GM19023 (cell line): ENCODE results near the gene NEK6.

ENCODE experiments used
- ATAC-seq: cut with Tn5 transposase; IDR thresholded peaks from one replicate; pipeline ENCODE4 v1.9.1; 2021; ENCODE audit warnings: mild to moderate bottlenecking, moderate library complexity; ENCODE audit not compliant: unreplicated experiment

Gene NEK6

GRCh38 chr9:124293718-124294506 lies 36.2 kb downstream of the NEK6 start:
- ATAC-seq = no peak

GRCh38 chr9:124295159-124295794 lies 37.5 kb downstream of the NEK6 start:
- ATAC-seq = no peak

GRCh38 chr9:124296094-124296493 lies 38.3 kb downstream of the NEK6 start:
- no peak for ATAC-seq

- no peak for ATAC-seq
These were observed 39.2 kb downstream of the NEK6 start for GRCh38 chr9:124296796-124297550.

DNA sequence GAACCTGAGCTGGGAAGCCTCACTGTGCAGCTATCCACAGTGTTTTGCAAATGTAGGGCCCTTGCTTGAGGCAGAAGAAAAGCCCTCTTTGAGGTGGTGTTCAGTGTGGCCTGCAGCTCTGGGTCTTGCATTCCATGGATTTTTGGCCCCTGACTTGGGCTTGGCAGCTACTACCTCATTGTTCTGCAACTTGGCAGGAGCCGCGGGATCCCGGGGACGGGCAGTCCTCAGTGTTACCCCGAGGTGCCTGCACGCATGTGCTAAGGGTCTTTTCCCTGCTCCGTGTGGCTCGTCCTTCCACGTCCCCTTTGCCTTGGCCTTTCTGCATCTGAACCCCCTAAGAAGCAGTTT lies 39.8 kb downstream of the NEK6 start:
- no peak for ATAC-seq

DNA sequence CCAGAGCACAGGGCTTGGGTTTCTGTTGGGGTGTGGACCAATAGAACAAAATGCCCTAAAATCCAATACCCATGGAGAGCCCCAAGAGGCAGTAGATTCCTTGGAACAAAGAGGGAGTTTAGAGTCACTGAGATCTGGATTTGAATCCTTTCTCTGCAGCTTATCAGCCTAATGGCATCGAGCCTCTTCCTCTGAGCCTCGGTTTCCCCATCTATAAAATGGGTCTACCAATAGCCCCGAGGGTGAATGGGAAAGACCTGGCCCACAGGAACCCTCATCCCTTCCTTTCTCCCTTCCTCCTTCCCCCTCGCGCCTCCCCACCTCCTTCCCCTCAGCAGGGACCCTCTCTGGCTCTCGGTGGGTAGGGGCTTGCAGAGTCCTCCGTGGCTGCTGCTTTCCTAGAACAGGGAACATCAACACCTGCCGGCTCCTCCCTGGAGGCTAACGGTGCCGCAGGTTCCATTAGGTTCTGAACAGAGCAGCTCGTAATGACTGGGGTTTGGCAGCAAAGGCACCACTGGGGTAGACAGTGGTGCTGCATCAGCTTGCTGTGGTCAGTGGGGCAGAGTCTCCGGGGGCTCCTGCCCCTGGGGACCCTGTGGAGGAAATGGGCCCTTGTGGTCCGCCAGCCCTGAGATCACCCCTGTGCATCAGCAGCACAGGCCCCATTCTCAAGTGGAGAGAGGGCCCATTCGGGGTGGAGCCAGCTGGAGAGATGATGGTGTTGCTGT lies 40.3 kb downstream of the NEK6 start:
- no peak for ATAC-seq

- no peak for ATAC-seq
These were observed 41.0 kb downstream of the NEK6 start for GRCh38 chr9:124298646-124299235.

- ATAC-seq = no peak
These were observed 41.9 kb downstream of the NEK6 start for GRCh38 chr9:124299515-124300090.

- ATAC-seq = no peak
These were observed 42.6 kb downstream of the NEK6 start for GRCh38 chr9:124300312-124300711.

DNA sequence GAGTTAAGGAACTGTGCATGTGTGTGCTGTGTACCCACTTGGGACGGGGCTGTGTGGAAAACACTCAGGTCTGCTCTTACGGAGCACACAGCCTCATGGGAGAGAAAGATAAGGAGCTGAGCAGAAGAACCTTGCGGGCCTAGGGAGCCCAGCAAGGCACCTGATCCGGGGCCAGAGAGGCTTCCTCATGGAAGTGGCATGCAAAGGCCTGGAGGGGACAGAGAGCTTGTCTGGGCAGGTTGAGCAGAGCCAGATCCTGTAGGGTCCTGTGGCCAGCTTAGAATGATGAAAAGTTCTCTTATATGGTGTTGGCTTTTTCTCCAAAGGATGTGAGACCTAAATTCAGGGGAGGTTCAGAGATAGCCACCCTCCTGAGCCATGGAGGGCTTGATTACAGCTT lies 45.2 kb downstream of the NEK6 start:
- no peak for ATAC-seq

- no peak for ATAC-seq
These were observed 46.0 kb downstream of the NEK6 start for GRCh38 chr9:124303762-124304161.

DNA sequence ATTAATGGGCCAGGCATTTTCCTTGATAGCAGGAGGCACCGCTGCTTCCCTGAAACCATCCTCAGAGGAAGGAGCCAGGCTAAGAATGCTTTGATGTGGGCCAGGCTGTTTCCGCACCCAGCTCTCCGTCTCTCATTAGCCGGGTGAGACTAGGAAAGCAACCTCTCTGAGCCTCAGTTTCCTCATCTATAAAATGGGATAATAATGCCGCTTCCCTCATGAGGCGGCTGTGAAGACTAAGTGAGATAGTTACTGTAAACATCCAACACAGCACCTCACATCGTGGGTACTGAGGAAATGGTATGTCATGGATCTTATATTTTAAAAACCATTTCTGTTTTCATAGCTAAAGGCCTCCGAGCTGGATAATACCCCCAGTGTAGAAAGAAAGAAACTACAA lies 46.5 kb downstream of the NEK6 start:
- ATAC-seq = no peak

GRCh38 chr9:124306098-124306735 lies 48.5 kb downstream of the NEK6 start:
- ATAC-seq = no peak

DNA sequence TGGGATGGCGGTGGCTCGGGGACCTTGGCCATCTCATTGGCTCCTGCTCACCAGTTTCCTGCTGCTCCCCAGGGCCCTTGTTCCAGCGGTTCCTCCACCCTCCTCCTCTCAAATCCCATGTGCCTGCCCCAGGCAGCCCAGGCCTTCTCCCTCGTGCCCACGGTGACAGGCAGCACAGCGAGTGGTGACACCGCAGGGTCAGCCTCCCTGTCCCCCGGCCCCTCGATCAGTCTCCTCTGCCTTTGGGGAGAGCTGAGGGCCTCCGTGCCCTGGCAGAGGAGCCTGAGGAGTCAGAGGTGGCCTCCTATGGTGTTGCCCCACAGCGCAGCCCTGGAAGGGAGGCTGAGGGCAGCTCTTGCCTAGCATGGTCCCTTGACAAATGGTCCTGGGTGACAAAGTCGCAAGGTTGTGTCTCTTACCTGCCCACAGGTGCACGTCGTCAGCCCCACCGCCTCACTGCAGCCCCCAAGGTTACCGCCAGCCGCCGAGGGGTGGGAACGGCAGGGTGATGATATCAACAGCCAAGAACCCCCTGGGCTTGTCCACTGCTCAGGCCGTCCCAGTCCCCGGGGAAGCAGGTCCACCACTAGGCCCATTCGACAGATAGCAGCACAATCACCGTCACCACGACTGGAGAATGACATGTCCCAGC lies 49.8 kb downstream of the NEK6 start:
- no peak for ATAC-seq

- no peak for ATAC-seq
These were observed 51.1 kb downstream of the NEK6 start for GRCh38 chr9:124308606-124309491.

DNA sequence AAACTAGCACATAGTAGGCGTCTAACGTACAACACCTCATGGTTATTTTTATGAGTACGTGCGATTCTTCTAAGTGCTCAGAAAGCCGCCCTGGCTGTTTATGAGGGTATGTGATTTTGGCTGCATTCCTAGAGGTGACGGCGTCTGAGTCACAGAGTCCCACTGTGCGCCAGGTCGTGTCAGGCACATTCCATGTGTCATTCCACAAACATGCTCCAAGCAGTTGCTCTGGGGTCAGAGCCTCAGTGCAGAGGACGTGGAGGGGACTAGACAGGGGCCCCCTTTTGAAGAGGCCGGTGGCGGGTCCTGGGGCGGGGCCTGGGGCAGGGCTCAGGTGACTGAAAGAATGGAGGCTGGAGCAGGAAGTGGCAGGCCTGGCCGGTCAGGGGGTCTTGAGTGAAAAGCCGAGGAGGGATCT lies 51.9 kb downstream of the NEK6 start:
- no peak for ATAC-seq

- ATAC-seq = no peak
These were observed 53.5 kb downstream of the NEK6 start for GRCh38 chr9:124311283-124311682.
